22Rv1 (cell line): Measurements from ENCODE around the gene MRS2.

ENCODE experiments used
- CTCF ChIP-seq: fragments of 450-650 bp; IDR thresholded peaks from 2 replicates; pipeline ENCODE4 v1.5.1; 2017; ENCODE audit warnings: mild to moderate bottlenecking
- ZFX ChIP-seq: fragments of 450-650 bp; IDR thresholded peaks from 2 replicates; pipeline ENCODE4 v1.6.1; 2017; ENCODE audit warnings: antibody characterized with exemption, borderline replicate concordance

DNA sequence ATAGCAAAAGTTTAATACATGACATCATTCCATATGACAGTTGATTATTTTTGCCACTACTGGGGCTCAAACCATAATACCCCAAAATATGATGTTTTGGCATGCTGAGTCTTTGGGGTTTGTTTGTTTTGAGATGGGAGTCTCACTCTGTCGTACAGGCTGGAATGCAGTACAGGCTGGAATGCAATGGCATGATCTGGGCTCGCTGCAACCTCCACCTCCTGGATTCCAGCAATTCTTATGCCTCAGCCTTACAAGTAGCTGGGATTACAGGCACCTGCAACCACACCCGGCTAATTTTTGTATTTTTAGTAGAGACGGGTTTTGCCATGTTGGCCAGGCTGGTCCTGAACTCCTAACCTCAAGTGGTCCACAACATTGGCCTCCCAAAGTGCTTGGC, 1.3 kb upstream of the MRS2 start:
- TF ChIP-seq CTCF, result no peak
- TF ChIP-seq ZFX, result no peak
